CD4-positive, alpha-beta T cell treated with Interleukin-4 for 4 hours (primary cell): ENCODE results near the gene HTR3B.
A peak's percentile ranks its signal among the peaks of the same experiment; 100 is the strongest.
"Not testable (repeated sequence)": the region's sequence is repeated elsewhere in the genome, so short reads cannot be mapped to it uniquely, and the experiment has no call there.

ENCODE experiments used
- DNase-seq: peaks from one replicate; pipeline ENCODE4 v3.0.0-alpha.2; 2020

Gene HTR3B

GRCh38 chr11:113904379-113905101 is at the start of gene HTR3B:
Gene HTR3B, plus strand, starts transcription at chr11:113904796. Its CDS starts 138 bp downstream, at chr11:113904934.
- no peak for DNase-seq

DNA sequence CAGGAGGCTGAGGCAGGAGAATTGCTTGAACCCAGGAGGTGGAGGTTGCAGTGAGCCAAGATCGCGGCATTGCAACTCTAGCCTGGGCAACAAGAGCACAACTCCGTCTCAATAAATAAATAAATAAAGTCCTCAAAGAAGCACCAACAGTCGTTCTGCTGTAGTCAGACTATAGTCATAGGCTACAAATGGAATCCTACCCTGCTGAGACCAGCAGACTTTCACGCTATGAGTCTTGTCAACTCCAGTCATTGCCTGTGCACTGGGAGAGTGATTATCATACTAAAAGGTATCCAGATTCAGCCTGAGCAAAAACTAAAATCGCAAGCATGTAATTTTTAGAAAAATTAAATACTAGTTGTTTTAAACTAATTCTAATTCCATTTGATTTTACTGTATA is 48.8 kb upstream of the HTR3B start:
- DNase-seq = no peak

GRCh38 chr11:113856966-113857759 is 47.4 kb upstream of the HTR3B start:
- DNase-seq = no peak

- DNase-seq = peak; percentile 35
Observed at GRCh38 chr11:113859665-113860064, 44.9 kb upstream of the HTR3B start.

DNA sequence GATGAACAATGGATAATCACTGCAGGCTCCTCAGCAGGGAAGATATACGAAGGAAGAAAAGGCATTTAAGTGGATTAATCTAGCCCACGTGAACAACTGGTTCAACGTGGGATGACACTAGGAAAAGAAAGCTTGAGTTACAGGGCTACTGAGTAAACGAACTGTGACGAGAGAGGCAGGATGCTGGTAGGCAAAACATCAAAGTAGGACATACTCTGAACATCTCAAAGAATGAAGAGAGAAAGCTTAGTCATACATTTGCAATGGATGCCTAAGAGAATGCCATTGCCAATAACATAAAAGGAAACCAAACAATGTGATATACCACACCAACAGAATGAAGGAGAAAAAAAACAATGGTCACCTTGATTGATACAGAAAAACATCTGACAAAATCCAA is 42.2 kb upstream of the HTR3B start:
- peak; percentile 20 for DNase-seq

GRCh38 chr11:113864410-113864809 is 40.2 kb upstream of the HTR3B start:
- DNase-seq = no peak

- DNase-seq = no peak
Observed at GRCh38 chr11:113865873-113866272, 38.7 kb upstream of the HTR3B start.

GRCh38 chr11:113867843-113868503 is 36.6 kb upstream of the HTR3B start:
- DNase-seq = no peak

GRCh38 chr11:113871336-113871735 is 33.3 kb upstream of the HTR3B start:
- no peak for DNase-seq

DNA sequence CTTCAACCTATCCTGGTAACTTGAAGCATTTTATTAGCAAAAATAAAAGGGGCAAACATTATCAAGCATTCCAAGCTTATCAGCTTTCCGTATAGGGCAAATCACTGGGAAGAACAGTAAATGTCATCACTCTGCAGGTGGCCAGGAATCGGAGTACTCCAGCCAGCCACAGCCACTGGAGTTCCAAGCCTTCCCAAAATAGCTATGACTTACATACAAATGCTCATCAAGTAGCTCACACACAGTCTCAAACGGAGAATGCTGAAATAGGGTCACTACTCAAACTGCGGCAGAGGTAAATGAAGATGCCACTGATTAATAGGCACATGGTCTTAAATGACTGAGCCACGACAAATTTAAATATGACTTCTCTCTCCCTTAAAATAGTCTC is 31.4 kb upstream of the HTR3B start:
- no peak for DNase-seq

DNA sequence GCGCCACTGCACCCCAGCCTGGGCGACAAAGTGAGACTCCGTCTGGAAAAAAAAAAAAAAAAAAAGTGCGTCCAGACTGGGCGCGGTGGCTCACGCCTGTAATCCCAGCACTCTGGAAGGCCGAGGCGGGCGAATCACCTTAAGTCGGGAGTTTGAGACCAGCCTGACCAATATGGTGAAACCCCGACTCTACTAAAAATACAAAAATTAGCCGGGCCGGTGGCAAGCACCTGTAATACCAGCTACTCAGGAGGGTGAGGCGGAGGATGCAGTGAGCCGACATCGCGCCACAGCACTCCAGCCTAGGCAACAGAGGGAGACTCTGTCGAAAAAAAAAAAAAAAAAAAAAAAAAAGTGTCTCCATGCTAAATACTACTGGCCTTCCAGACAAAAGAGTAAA is 30.5 kb upstream of the HTR3B start:
- DNase-seq = no peak

- peak; percentile 39 for DNase-seq
Observed at GRCh38 chr11:113874581-113875233, 29.9 kb upstream of the HTR3B start.

- peak; percentile 72 for DNase-seq
Observed at GRCh38 chr11:113875234-113876073, 29.1 kb upstream of the HTR3B start, which contains the start of gene USP28. Gene USP28, minus strand, starts transcription at chr11:113875572. Its CDS starts 71 bp downstream, at chr11:113875501.

- no peak for DNase-seq
Observed at GRCh38 chr11:113876074-113876797, 28.4 kb upstream of the HTR3B start.

DNA sequence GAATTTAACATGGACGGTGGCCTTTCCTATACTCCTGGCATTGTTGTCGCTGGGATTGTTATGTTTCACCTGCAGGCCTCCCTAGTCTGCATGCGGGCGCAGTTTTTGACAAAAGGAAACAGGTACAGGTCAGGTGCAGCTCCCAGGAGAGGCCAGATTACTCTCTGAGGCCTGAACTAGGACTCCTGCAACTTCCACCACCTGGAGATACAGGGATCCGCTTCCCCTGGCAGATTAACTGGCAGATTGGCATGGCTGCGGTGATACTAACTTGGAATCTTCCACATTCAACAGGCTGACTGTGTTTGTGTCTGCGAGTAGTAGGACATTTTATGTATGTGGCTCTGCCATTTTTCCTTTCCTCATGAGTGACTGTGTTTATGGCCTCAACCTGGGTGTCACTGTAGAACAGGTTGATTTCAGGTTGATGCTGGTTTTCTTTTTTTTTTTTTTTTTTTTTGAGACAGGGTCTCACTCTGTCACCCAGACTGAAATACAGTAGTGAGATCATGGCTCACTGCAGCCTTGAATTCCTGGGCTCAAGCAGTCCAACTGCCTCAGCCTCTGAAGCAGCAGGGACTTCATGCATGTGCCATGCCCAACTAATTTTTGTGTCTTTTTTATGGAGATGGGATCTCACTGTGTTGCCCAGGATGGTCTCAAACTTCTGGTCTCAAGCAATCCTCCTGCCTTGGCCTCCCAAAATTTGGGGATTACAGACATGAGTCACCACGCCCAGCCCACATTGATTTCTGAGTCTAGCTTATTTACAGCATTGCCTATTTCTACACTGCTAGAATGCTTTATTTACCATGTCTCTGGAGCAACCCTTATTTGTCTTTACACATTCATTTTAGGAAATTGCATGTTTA is 27.6 kb upstream of the HTR3B start:
- DNase-seq = no peak

GRCh38 chr11:113877670-113878055 is 26.9 kb upstream of the HTR3B start:
- no peak for DNase-seq

DNA sequence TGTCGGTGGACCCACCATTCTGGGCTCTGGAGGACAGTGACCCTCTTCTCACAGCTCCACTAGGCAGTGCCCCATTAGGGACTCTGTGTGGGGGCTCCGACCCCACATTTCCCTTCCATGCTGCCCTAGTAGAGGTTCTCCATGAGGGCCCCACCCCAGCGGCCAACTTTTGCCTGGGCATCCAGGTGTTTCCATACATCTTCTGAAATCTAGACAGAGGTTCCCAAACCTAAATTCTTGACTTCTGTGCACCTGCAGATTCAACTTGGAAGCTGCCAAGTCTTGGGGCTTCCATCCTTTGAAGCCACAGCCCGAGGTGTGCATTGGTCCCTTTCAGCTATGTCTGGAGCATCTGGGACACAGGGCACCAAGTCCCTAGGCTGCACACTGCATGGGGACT is 25.1 kb upstream of the HTR3B start:
- not testable (repeated sequence) for DNase-seq

DNA sequence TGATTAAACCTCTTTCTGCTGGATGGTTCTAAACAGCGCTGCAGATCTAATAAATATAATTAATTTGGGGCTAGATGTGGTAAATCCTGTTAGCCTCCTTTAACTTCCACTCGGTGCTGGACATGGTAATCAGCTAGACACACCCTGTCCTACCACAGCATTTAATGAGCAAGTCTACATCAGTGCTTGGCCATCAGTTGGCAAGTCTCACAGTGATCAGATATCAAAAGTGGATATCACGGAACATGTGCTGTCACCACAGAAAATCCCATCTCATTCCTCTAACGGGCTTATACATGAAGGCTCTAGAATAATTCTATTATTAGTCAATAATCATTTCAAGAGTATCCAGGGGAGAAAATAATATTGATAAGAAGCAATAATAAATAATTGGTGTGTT is 23.6 kb upstream of the HTR3B start:
- DNase-seq = no peak

- no peak for DNase-seq
Observed at GRCh38 chr11:113881856-113882255, 22.7 kb upstream of the HTR3B start.

GRCh38 chr11:113884361-113884836 is 20.2 kb upstream of the HTR3B start:
- no peak for DNase-seq
